Activated CD4-positive, alpha-beta T cell treated with anti-CD3 and anti-CD28 coated beads, Interleukin-2, amount 50 U/mL, for 1 hour (primary cell): Measurements from ENCODE around the gene AMH.

ENCODE experiments used
- DNase-seq: peaks from one replicate; pipeline ENCODE4 v3.0.0-alpha.2; 2020

Gene AMH

GRCh38 chr19:2288818-2289713, 39.9 kb downstream of the AMH start:
- no peak for DNase-seq

GRCh38 chr19:2289714-2290435, 40.8 kb downstream of the AMH start:
- peak; percentile 53 for DNase-seq

GRCh38 chr19:2290441-2291184, 41.5 kb downstream of the AMH start:
- peak; percentile 25 for DNase-seq

GRCh38 chr19:2291185-2291751, 42.1 kb downstream of the AMH start:
- DNase-seq, result no peak

GRCh38 chr19:2294687-2295335, 45.7 kb downstream of the AMH start:
- no peak for DNase-seq

- DNase-seq, result no peak
Measured at GRCh38 chr19:2296141-2296540, 47.0 kb downstream of the AMH start.

GRCh38 chr19:2300533-2300932, 51.4 kb downstream of the AMH start:
- DNase-seq, result no peak
